GM19035 (cell line): ENCODE results near the gene RGL1.

Source experiments
- ATAC-seq: cut with Tn5 transposase; IDR thresholded peaks from one replicate; pipeline ENCODE4 v1.9.1; 2021; ENCODE audit not compliant: unreplicated experiment

Gene RGL1

DNA sequence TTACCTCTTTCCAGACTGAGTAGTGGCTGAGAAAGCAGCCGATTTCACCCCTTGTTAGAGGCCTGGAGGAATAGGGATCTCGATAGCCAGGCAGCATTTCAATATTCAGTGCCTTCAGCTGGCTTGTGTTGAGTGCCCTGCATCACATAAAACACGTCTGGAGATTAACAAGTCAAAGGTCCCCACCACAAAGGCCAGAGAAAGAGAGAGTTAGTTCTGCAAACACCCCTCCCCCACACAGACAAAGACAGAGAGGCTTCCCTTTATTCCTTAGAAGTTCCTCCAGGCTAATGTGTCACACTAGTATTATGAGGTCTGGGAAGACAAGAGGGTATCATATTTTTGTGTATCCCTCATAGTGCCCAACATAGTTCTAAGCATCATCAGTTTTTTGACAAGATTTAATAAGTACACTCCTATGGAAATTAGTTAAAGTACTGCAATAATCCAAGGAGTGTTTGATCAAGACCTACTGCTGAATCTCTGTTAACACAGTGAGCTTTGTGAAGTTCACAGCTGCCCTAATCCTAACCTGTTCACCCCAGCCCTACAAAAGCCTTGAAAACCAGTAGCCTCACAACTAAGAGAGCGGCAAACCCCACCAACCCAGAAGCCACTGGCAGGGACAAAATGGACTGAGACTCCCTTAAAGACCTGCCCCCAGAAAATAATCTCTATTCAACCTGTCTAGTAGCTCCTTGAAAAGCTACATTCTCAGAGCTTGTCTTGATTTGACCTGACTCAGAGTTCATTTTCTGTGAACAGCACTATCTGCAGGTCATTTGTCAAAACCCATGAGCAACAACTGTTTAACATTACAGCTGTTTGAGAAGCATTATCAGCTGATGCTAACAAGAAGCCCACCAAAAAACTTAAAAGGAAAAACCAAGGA, 140.8 kb downstream of the RGL1 start:
- no peak for ATAC-seq

DNA sequence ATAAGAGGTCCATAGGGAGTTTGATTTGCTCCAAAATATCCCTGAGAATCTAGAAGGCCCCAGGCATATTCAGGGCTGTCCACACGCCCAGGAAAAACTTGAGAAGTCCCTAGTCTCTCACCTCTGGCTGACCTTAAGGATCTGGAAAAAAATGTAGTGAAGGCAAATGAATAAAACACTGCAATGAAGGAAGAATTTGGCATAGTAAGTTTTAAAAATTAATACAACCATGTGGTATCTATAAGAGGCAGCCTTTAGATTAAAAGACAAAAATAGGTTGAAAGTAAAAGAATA, 141.3 kb downstream of the RGL1 start:
- no peak for ATAC-seq

DNA sequence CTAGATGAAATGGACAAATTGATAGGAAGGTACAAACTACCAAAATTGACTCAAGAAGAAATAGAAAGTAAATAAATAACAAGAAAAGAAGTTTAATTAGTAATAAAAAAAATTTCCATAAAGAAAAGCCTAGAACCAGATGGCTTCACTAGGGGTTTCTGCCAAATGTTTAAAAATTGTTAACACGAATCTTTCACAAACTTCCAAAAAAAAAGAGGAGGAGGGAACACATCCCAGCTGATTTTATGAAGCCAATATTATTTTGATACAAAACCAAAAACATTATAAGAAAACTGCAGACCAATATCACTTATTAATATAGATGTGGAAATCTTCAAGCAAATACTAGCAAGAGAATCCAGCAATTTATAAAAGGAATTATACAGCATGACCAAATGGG, 143.1 kb downstream of the RGL1 start:
- ATAC-seq: no peak

DNA sequence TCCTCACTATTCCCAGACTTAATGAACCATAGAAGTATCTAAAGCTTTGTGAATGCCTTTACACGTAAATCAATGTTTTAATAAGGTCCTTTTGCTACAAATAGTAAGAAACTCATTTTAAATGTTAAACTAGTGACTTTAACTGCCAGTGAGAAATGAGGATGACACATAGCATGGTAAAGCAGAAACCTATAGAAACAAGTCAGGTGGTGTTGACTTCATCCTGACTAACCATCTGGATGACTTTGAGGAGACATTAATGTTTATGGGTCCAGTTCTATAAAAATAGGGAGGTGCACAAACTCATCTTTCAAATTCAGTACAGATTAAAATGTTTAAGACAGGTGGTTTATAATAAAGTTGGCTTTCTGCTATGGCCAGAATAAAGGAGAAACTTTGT, 147.2 kb downstream of the RGL1 start:
- no peak for ATAC-seq

DNA sequence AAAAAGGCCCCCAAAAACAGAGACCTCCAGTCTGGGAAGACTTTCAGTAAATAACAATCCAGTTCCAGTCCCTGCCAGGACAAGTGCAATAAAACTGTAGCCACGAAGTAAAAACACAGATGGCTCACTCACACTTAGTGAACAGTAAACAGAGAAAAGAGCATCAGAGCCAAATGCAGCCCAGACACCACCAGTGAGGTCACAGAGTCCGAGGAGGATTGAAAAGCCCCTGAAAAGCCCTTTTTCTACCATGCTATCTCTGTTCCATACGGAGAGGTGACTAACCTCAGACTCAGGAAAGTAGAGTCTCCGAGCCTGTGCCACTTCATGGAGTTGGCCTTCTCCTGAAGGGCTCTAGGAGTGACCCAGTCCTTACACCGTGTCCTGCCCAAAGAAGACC, 148.1 kb downstream of the RGL1 start:
- ATAC-seq: no peak

DNA sequence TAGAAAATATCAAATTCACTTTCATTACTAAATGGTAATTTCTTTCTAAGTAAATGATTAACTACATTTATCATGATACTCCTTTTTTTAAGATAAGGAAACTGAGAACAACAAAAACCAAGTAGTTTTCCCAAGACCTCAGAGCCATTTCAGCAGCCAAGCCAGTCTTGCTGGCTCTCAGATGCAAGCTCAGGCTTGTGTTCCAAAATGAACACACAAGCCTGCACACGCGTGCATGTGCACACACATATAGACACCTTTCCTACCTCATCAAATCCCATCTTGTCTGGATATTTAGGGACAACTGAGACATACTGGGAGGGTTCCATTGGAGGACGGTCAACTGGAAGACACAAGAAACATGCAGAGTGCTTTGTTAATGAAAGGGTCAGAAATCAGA, 149.6 kb downstream of the RGL1 start:
- ATAC-seq: no peak

DNA sequence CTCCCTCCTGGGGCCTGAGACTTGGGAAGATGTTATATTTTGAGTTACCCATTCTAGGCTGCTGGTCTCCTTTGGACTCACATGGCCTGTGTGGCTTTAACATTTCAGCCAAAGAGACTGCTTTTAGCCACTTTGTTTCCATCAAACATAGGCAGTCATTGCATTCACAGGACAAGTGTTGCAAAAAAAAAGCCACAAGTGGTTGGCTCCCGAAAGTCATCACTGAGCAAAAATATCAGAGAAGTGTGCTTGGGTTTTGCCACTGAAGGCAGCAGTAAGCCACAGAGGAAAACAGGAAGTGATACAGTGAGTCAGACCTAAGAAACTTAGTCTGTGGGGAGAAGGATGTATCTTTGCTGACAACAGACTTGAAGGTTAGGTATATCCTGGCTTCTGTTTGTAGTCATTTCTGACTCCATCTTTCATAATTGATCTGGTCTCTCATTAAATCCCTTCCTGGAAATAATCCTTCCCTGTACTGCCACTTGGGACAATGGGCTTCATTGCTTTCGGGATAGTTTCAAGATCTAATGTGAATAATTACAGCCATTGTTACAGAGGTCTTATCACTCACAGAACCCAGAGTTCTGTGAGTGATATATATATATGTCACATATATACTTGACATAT, 151.8 kb downstream of the RGL1 start:
- peak; percentile 99 for ATAC-seq

DNA sequence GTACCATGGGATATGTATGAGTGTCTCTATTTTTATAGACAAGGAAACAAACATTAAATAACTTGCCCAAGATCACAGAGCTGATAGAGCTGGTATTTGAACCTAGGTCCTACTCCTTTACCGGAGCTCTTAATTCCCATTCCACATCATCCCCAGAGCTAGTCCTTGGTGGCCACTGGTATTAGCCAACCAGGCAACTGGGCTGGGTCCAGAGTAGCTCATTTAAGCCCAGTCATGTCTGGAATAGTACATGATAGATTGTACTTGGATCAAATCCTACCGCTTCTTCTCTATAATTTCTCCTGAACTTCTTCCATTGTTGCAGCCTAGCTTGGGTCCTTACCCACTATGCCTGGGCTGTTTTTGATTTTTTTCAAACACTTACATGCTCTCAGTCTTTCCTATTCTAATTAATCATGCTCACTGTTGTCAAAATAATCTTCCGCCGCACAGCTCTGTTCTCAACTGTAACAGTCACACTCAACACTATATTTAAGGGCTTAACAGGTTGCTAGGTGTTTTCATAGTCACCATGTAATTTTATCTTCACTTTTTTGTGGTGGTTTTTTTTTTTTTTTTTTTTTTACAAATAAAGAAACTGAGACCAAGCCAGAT, 152.4 kb downstream of the RGL1 start:
- ATAC-seq: no peak

DNA sequence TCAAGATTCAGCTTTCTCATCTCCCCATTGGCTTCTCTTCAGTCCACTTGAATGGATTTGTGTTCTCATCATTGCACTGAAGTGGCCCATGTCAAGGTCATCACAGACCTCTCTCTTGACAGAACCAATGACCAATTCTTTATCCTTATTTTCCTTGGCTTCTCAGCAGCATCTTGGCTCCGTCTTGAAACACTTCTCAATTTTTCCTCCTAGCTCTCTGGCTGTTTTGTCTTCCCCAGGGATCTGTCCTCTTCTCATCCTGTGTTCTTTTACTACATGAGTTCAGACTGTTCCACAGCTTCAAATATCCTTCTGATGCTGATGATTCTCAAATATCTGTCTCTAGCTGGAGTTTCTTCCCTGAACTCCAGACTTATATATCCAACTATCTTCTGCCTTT, 154.0 kb downstream of the RGL1 start:
- ATAC-seq: no peak

DNA sequence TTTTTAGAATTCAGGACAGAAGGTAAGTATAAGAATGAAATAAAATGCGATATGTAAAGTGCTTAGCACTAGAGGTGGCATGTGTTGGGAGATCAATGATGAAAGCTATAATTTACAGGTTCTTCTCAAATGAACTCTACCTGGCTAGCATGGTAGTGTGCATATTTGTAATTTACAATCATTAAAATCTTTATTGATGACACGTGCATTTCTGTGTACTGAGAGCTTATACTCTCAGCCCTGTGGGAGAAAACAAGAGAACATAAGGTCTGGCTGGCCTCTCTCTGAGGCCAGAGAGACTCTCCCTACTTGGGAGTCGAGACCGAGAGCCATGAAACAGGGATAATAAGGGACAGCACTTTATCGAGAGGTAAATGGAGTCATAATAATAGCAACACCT, 156.2 kb downstream of the RGL1 start:
- ATAC-seq: no peak

DNA sequence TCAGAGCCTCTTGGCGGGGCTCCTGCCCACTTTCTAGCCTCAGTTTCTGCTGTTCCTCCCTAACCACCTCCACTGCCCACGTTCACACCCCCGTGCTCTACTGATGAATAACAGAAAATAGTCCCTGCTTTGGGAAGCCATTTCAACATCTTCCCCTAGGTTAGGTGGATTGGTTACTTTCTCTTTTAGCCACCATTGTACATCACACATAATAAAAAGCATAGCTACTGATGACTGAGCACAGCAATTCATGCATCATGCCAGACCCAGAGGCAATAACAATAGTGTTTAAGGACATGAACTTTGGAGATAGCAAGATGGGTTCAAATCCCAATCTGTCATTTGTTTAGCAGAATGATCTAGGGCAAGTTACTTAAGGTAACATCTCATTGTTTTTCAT, 158.0 kb downstream of the RGL1 start:
- ATAC-seq: no peak

DNA sequence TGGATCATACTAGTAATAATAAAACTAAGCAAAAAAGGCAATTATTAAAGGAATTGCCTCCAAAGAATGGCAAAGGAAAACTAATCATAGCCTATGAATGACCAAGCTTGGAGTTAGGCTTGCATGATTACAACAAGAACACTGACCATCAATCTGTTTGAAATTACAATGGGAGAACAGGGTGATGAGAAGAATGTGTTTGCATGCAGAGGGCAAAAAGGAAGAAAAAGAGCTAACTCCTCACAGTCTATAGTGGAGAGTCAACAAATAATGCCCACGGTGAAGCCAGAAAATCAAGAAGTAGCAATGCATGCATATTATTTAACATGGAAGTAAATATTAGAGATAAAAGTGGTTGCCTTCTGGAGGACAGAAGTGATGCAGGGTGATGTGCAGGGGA, 160.8 kb downstream of the RGL1 start:
- no peak for ATAC-seq

DNA sequence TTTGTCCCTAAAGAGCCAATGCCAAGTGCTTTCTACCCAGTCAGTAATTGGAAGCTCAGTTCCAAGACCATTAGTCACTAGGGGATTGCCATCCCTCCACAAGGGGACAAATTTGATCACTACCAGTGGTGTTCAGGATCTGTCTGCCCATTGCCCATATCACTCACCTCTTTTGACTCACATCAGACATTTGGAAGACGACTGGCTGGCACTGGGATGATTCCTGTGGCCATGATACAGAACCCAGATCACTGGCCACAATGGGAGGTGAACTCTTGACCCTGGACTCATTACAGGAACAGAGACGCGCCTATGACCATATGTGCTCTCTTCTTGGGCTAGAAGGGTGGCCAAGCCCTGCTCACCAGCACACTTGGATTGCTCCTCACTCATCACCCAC, 161.6 kb downstream of the RGL1 start:
- no peak for ATAC-seq

DNA sequence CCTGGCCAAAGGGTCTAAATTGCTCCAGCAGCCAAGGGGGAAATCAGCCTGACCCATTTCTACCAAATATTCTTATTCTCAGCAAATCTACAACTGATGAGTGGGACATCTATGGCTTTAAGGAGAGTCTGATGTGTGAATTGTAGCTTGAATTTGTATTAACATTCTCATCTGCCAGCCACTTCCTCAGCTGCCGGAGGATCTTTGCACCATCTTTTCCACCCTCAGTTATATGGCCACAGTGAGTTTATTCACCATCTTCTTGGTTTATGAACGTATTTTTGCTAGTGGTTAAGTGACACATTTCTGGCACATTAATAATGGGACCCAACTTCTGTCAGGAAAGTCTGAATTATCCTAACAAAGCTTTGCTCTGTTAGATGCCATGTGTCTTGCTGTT, 163.0 kb downstream of the RGL1 start:
- no peak for ATAC-seq

DNA sequence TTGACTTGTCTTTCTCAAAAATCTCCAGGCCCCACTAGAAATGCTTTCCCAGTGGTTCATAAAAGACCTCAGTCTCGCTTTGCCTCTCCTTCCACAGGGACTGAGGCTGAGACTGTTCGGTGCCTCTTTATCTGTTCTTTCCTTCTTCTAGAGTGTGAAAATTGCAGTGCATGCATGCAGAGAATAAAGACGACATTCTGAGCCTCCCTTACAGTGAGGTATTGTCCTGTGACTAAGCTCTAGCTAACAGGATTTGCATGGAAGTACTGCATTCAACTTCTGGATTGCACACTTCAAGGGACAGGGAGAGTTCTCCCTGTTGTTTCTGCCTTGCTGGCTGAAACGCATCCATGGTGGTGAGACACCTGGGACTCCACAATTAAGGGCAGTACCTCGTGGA, 163.5 kb downstream of the RGL1 start:
- ATAC-seq: no peak

DNA sequence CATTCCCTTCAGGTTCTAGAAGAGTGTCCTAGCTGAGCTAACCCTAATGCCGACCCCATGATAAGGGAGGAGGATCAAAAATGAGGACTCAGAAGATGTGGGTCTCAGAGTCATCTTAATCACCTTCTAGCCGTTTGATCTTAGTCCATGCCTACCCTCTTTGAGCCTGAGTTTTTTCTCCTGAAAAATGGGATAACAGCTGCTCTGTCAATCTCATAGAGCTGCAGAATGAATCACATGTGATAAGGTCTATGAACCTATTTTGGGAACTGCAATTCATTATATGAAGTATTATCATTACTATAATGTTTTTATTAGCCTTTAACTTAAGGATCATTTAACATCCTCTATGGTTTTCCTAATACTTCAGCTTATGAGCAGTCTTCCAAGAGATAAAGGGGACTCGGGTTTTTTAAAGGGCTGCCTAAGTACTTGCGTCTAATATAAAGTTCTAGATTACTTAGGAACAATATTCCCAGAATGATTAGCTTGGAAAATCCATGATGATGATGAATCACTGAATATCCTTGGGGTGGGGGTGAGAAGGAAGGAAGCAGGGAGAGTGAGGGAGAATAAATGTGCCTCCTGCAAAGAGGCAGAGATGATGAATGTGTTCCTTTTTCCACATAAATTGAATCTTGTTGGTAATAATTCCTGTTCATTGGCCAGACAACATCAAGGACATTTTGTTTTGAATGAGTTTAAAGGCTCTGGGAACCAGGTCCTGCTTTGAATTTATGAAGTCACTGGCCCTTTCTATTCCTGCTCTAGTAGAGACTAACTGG, 165.8 kb downstream of the RGL1 start:
- no peak for ATAC-seq

DNA sequence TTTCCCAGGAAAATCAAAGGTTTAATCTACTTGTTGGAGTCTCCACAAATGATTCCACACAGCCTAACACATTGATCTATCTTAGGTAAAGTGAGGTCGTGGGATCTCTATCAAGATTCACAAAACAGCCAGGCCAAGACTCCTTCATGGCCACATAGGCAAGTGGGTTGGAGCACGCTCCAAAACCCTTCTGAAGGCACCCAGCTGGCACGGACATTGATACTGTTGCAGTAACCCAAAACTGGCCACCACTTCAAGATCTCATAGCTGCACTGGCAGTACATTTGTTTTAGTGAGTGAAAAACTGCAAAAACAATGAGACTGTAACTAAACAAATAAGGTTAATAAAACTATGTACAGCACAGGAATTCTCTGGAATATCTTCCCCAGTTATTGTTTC, 170.7 kb downstream of the RGL1 start:
- no peak for ATAC-seq

DNA sequence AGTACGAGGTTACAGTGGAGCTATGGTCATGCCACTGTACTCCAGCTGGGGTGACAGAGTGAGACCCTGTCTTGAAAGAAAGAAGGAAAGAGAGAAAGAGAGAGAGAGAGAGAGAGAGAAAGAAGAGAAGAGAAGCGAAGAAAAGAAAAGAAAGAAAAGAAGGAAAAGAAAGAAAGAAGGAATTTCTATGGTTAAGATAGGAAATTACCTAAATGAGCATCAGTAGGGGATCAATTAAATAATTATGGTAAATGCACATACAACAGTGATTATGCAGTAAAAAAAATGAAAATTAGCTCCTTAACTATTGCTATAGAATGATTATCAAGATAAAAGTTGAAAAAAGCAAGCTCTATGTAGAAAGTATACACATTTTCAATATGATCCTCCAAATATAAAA, 172.8 kb downstream of the RGL1 start:
- no peak for ATAC-seq
